ENCODE results near the gene GOLGA8R.
"Not testable (repeated sequence)": the region's sequence is repeated elsewhere in the genome, so short reads cannot be mapped to it uniquely, and the experiment has no call there.

The GOLGA8R gene

GRCh38 chr15:30414160-30414559 lies at the start of gene GOLGA8R:
TSS of gene GOLGA8R (minus strand) at chr15:30414260. CDS start at chr15:30414162, 98 bp downstream.
- not testable (repeated sequence) for FAIRE-seq; DNase-seq (ENCODE audit: insufficient read length, low spot score)

GRCh38 chr15:30463849-30464248 lies 49.8 kb upstream of the GOLGA8R start:
- DNase-seq (ENCODE audit: insufficient read length, low spot score); FAIRE-seq: not testable (repeated sequence)

- not testable (repeated sequence) for DNase-seq (ENCODE audit: insufficient read length, low spot score); FAIRE-seq
These were observed 48.1 kb upstream of the GOLGA8R start for GRCh38 chr15:30462176-30462575.

- not testable (repeated sequence) for DNase-seq (ENCODE audit: insufficient read length, low spot score); FAIRE-seq
These were observed 38.6 kb upstream of the GOLGA8R start for GRCh38 chr15:30452702-30453101.

GRCh38 chr15:30438348-30438747 lies 24.3 kb upstream of the GOLGA8R start:
- FAIRE-seq; DNase-seq (ENCODE audit: insufficient read length, low spot score): not testable (repeated sequence)

- FAIRE-seq; DNase-seq (ENCODE audit: insufficient read length, low spot score): not testable (repeated sequence)
These were observed 21.8 kb upstream of the GOLGA8R start for GRCh38 chr15:30435878-30436277.

- not testable (repeated sequence) for DNase-seq (ENCODE audit: insufficient read length, low spot score); FAIRE-seq
These were observed 6.7 kb upstream of the GOLGA8R start for GRCh38 chr15:30420723-30421122.

- not testable (repeated sequence) for DNase-seq (ENCODE audit: insufficient read length, low spot score); FAIRE-seq
These were observed 6.4 kb downstream of the GOLGA8R start for GRCh38 chr15:30407636-30408035.

- DNase-seq (ENCODE audit: insufficient read length, low spot score); FAIRE-seq: not testable (repeated sequence)
These were observed 15.1 kb downstream of the GOLGA8R start for GRCh38 chr15:30398988-30399387.

GRCh38 chr15:30393664-30393991 lies 20.4 kb downstream of the GOLGA8R start:
- FAIRE-seq; DNase-seq (ENCODE audit: insufficient read length, low spot score): not testable (repeated sequence)

- DNase-seq (ENCODE audit: insufficient read length, low spot score); FAIRE-seq: not testable (repeated sequence)
These were observed 21.0 kb downstream of the GOLGA8R start, which contains the start of gene CHRFAM7A for GRCh38 chr15:30392766-30393663. TSS of gene CHRFAM7A (minus strand) at chr15:30393540. CDS start at chr15:30383351, 10,189 bp downstream.

- not testable (repeated sequence) for FAIRE-seq; DNase-seq (ENCODE audit: insufficient read length, low spot score)
These were observed 27.7 kb downstream of the GOLGA8R start for GRCh38 chr15:30386318-30386887.

- FAIRE-seq; DNase-seq (ENCODE audit: insufficient read length, low spot score): not testable (repeated sequence)
These were observed 37.0 kb downstream of the GOLGA8R start for GRCh38 chr15:30377082-30377413.

GRCh38 chr15:30376375-30377081 lies 37.5 kb downstream of the GOLGA8R start:
- not testable (repeated sequence) for DNase-seq (ENCODE audit: insufficient read length, low spot score); FAIRE-seq

- not testable (repeated sequence) for FAIRE-seq; DNase-seq (ENCODE audit: insufficient read length, low spot score)
These were observed 38.2 kb downstream of the GOLGA8R start for GRCh38 chr15:30375872-30376271.

GRCh38 chr15:30374862-30375261 lies 39.2 kb downstream of the GOLGA8R start:
- DNase-seq (ENCODE audit: insufficient read length, low spot score); FAIRE-seq: not testable (repeated sequence)

- not testable (repeated sequence) for DNase-seq (ENCODE audit: insufficient read length, low spot score); FAIRE-seq
These were observed 45.8 kb downstream of the GOLGA8R start for GRCh38 chr15:30368271-30368670.

- DNase-seq (ENCODE audit: insufficient read length, low spot score); FAIRE-seq: not testable (repeated sequence)
These were observed 46.8 kb downstream of the GOLGA8R start for GRCh38 chr15:30367246-30367645.

GRCh38 chr15:30361404-30361803 lies 52.7 kb downstream of the GOLGA8R start:
- not testable (repeated sequence) for DNase-seq (ENCODE audit: insufficient read length, low spot score); FAIRE-seq

- not testable (repeated sequence) for DNase-seq (ENCODE audit: insufficient read length, low spot score); FAIRE-seq
These were observed 53.1 kb downstream of the GOLGA8R start for GRCh38 chr15:30360990-30361389.

GRCh38 chr15:30355043-30355442 lies 59.0 kb downstream of the GOLGA8R start:
- not testable (repeated sequence) for DNase-seq (ENCODE audit: insufficient read length, low spot score); FAIRE-seq
